Adrenal gland (tissue), 12 donors: ENCODE results near the gene KAZN. TPM values are rescaled to one million over a fixed set of nuclear protein-coding genes. Genes with fewer than 3 reads are reported as not detected.

Experiments used
- DNase-seq, 7 donors: peaks; one replicate each; pipeline ENCODE4 v3.0.0-alpha.2; 2019 to 2020
- H3K27ac ChIP-seq, 5 donors: fragments of 200-600 bp; sonication (generic) in 4 of 5; 1 replicate in 3 of 5; 2 replicates in 2 of 5; pipeline versions ENCODE4 v1.5.1 to v1.8.0; 2016 to 2020; ENCODE audit warnings: mild to moderate bottlenecking in 1 of 5
- H3K27me3 ChIP-seq: fragments of 200-600 bp; 2 replicates; pipeline ENCODE4 v1.8.0; 2021
- H3K36me3 ChIP-seq, 2 donors: fragments of 200-600 bp; replicated peaks in 1 of 2; 1 replicate in 1 of 2; 2 replicates in 1 of 2; pipeline versions ENCODE4 v1.5.1 to v1.8.0; 2018 to 2022
- H3K4me1 ChIP-seq, 2 donors: fragments of 200-600 bp; replicated peaks in 1 of 2; 1 replicate in 1 of 2; 2 replicates in 1 of 2; pipeline versions ENCODE4 v1.5.1 to v1.8.0; 2018 to 2021
- H3K4me3 ChIP-seq, 4 donors: fragments of 200-600 bp; sonication (generic) in 3 of 4; one replicate each; pipeline ENCODE4 v1.5.1; 2016 to 2018
- H3K9me3 ChIP-seq, 3 donors: fragments of 200-600 bp; sonication (generic) in 1 of 3; replicated peaks in 1 of 3; 1 replicate in 2 of 3; 2 replicates in 1 of 3; pipeline versions ENCODE4 v1.5.1 to v1.8.0; 2016 to 2021
- POLR2A ChIP-seq, 2 donors: fragments of 450-650 bp; IDR thresholded peaks; one replicate each; pipeline ENCODE4 v1.6.1; 2017; ENCODE audit warnings: antibody characterized with exemption in 2 of 2, mild to moderate bottlenecking in 2 of 2, moderate library complexity in 1 of 2
- WGBS, 4 donors: extraction: QIAGEN DNeasy Blood & Tissue Kit in 2 of 4; methylation state at CpG; one replicate each; pipeline versions ENCODE4 v1.1.5 to v1.1.7; 2013 to 2017; 5-methylcytosine and 5-hydroxymethylcytosine counted together
- intact Hi-C, 2 donors: fragments of 100-400 bp; cut with DNase I; formaldehyde crosslinking; loops; one replicate each; pipeline versions ENCODE4 v1.14.1 to v1.15.0; 2022 to 2023
- polyA plus RNA-seq, 3 donors: library from polyadenylated mRNA; stranded (reverse); fragments of 200-250 nt in 2 of 3; fragments of 350-450 nt in 1 of 3; fragmentation: Illumina TruSeq in 1 of 3; extraction: RNeasy Lipid Tissue Mini Kit (QIAGEN cat#74804) in 1 of 3; gene quantifications; one replicate each; pipeline ENCODE4 v1.2.3, GENCODE V29; 2013 to 2014
- total RNA-seq, 9 donors: library from RNA; depleted of rRNA in 4 of 9; stranded (reverse); fragments of >200 nt in 4 of 9; fragments of 120-200 nt in 1 of 9; fragmentation: NEBNext Ultra II Directional in 1 of 9; extraction: Animal tissue kit (Norgen Biotek cat#: 25700) in 1 of 9; gene quantifications; one replicate each; pipeline versions ENCODE4 v1.1.0 to v1.2.4, GENCODE V29; 2013 to 2023
- TF ChIP-seq, protein P1 (sequence below), 6 experiments: fragments of 450-650 bp in 4 of 6; fragments of 200-600 bp in 2 of 6; sonication (generic) in 1 of 6; IDR thresholded peaks; 1 replicate in 5 of 6; 2 replicates in 1 of 6; pipeline versions ENCODE4 v1.5.1 to v1.8.0; 2016 to 2021; ENCODE audit warnings: antibody characterized with exemption in 6 of 6, mild to moderate bottlenecking in 2 of 6, moderate library complexity in 1 of 6
- donor health status: healthy with polysubstance abuse.
- donor health status: Bipolar disorder and iron deficiency.
- donor health status: DM: yes; HTN: yes; CAD: no.
- donor health status: DM: no; HTN: no; CAD: no.
- donor health status: DM: no; HTN: no; CAD: no.
- donor health status: DM: yes; HTN: yes; CAD: no.

The KAZN gene
- total and polyA plus RNA-seq, 12 donors = 5.9 to 63.4 (median 29.5) TPM

DNA sequence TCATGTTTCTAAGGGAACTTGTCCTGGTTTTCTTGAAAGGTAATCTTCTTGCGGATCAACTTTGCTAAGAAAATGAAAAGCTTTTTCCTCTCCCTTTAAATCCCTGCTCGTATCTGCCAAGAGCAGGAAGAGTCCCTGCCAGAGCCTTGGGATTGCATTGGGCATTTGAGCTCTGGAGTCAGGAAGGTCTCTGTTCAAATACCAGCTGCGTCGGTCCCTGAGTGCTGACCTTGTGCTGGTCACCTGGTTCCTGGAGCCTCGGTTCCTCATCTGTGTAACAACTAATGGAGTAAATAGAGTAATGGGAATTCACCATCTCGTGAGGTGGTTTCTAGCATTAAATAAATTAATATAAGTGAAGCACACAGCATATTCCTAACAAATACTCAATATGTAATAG is 280.5 kb downstream of the KAZN start:
- H3K36me3 ChIP-seq = no peaks in the 10 kb centered on the region
- no peak overlapping the region for H3K27ac ChIP-seq
- no peak overlapping the region for H3K4me3 ChIP-seq
- DNase-seq = no peak
- no peak for TF ChIP-seq POLR2A (IDR thresholded peaks at IDR 0.05)
- TF ChIP-seq, protein P1, sequence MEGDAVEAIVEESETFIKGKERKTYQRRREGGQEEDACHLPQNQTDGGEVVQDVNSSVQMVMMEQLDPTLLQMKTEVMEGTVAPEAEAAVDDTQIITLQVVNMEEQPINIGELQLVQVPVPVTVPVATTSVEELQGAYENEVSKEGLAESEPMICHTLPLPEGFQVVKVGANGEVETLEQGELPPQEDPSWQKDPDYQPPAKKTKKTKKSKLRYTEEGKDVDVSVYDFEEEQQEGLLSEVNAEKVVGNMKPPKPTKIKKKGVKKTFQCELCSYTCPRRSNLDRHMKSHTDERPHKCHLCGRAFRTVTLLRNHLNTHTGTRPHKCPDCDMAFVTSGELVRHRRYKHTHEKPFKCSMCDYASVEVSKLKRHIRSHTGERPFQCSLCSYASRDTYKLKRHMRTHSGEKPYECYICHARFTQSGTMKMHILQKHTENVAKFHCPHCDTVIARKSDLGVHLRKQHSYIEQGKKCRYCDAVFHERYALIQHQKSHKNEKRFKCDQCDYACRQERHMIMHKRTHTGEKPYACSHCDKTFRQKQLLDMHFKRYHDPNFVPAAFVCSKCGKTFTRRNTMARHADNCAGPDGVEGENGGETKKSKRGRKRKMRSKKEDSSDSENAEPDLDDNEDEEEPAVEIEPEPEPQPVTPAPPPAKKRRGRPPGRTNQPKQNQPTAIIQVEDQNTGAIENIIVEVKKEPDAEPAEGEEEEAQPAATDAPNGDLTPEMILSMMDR (IDR thresholded peaks at IDR 0.05) = no peak
- WGBS, 4 donors = 83 to 90% (median 85%) methylated on average over 6 of the region's 6 CpGs
- H3K4me1 ChIP-seq = no peaks in the 10 kb centered on the region
- no peaks in the 10 kb centered on the region for H3K9me3 ChIP-seq
- H3K27me3 ChIP-seq = no peaks in the 10 kb centered on the region
- intact Hi-C loops = no loop called here

DNA sequence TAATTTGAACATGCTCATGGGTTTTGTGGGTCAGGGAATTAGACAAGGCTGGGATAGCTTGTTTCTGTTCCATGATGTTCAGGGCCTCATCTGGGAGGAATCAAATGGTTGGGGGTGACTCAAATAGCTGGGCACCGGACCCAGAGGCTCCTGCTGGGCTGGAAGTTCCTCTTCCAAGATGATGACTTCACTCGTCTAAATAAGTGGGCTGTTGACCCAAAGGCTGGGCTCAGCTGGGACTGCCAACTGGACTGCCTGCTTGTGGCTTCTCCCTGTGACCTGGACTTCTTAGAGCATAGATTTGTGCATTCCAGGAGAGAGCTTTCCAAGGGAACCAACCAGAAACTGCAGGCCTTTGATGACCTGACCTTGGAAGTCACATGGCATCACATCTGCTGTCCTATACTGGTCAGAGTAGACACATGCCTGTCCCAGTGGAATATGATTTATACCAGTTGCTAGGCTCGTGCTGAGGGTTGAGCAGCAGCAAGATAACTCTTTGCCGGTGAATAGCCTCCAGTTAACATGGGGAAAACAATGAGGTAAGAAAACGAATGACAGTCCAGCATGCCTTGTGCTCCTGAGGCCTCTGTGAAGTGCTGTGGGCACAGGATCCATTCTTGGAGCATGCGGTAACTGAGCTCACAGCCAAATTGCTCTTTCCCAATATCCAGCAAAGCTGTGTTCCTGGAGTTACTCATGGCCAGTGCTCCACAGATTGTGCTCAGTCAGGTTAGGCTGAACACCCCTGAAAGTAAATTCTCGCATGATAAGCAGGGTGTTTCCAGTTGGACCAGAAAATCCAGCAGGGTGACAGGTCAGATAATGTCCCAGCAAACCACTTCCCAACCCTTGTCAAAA is 282.2 kb downstream of the KAZN start:
- no peak for TF ChIP-seq POLR2A (IDR thresholded peaks at IDR 0.05)
- TF ChIP-seq, protein P1 (IDR thresholded peaks at IDR 0.05) = no peak
- Histone ChIP-seq H3K36me3 (no peaks in the 10 kb centered on the region), H3K27me3 (no peaks in the 10 kb centered on the region), H3K27ac (peak overlapping the region in 1 of 5 donors; percentile 55), H3K9me3 (no peaks in the 10 kb centered on the region), H3K4me1 (no peaks in the 10 kb centered on the region), H3K4me3 (no peak overlapping the region)
- WGBS, 4 donors = 63 to 66% (median 65%) methylated on average over 6 to 7 of the region's 7 CpGs
- intact Hi-C loops = no loop called here
- DNase-seq = peak in 3 of 7 donors; percentile 7 to 24 (median 23)

DNA sequence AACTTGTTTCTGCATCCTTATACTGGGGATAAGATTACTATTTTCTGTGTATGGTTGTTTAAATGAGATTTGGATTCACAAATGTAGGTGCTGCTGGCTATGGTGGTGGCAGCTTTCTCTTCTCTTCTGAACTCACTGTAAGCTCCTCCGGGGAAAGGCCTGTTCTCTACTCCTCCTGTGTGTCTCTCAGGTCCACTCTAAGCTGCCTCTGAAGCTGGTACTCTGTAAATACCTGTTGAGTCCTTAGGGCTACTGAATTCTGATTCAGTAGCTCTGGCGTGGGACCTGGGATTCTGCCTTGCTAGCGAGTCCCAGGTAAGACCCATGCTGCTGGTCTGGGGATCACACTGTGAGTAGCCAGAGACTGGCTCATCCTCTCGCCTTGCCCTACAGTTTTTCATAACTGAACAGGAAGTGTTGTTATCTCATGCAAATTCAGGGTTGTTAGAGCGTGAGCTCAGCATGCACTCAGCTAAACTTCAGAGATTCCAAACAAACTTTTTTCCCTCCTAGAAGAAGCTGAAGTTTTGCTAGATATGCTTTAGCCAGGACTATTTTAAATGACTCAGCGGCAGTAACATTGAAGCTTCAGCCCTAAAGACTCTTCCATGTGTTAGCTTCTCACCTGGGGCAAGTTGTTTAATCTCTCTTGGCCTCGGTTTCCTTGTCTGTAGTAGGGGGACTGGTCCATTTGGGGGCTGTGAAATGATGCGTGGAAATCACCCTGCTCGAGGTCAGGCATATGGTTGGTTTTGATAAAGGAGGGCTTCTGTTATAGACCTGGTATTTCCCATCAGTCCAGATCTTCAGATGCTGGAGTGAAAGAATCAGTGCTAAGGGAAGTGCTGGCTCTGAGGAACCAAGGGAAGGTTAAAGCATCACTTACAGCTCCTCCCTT is 283.5 kb downstream of the KAZN start:
- intact Hi-C loops = no loop called here
- no peaks in the 10 kb centered on the region for H3K27me3 ChIP-seq
- DNase-seq = no peak
- no peaks in the 10 kb centered on the region for H3K4me1 ChIP-seq
- no peak overlapping the region for H3K27ac ChIP-seq
- no peaks in the 10 kb centered on the region for H3K9me3 ChIP-seq
- TF ChIP-seq POLR2A (IDR thresholded peaks at IDR 0.05) = no peak
- TF ChIP-seq, protein P1 (IDR thresholded peaks at IDR 0.05) = no peak
- 65 to 83% (median 77%) methylated on average over 6 to 9 of the region's 9 CpGs for WGBS, 4 donors
- no peak overlapping the region for H3K4me3 ChIP-seq
- H3K36me3 ChIP-seq = no peaks in the 10 kb centered on the region

DNA sequence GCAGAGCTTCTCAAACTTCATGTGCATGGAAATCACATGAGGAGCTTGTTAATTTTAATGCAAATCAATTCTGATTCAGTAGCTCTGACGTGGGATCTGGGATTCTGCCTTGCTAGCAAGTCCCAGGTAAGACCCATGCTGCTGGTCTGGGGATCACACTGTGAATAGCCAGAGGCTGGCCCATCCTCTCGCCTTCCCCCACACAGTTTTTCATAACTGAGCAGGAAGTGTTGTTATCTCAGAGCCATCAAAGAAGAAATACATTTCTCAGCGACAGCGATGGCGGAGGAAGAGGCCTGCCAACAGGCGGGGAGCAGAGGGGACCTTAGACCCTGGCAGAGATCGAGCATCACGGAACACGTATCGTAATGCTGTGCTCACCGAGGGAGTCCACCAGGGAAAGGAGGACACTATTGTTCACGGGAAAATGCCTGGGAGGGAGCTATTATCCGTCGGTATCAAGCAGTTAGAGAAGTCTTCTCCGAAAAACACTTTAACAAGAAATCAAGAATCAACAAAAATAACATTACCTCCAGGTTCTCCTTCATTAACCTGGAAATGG is 286.2 kb downstream of the KAZN start:
- H3K9me3 ChIP-seq = no peaks in the 10 kb centered on the region
- H3K27ac ChIP-seq = no peak overlapping the region
- DNase-seq = no peak
- H3K4me1 ChIP-seq = no peaks in the 10 kb centered on the region
- H3K36me3 ChIP-seq = no peaks in the 10 kb centered on the region
- 74 to 77% (median 75%) methylated on average over 15 of the region's 15 CpGs for WGBS, 4 donors
- no peak overlapping the region for H3K4me3 ChIP-seq
- TF ChIP-seq POLR2A (IDR thresholded peaks at IDR 0.05) = no peak
- TF ChIP-seq, protein P1 (IDR thresholded peaks at IDR 0.05) = no peak
- H3K27me3 ChIP-seq = no peaks in the 10 kb centered on the region
- intact Hi-C loops = no loop called here
